ENCODE measurements around the gene GPATCH1.
"Not testable (repeated sequence)": the region's sequence is repeated elsewhere in the genome, so short reads cannot be mapped to it uniquely, and the experiment has no call there.

Gene GPATCH1, protein sequence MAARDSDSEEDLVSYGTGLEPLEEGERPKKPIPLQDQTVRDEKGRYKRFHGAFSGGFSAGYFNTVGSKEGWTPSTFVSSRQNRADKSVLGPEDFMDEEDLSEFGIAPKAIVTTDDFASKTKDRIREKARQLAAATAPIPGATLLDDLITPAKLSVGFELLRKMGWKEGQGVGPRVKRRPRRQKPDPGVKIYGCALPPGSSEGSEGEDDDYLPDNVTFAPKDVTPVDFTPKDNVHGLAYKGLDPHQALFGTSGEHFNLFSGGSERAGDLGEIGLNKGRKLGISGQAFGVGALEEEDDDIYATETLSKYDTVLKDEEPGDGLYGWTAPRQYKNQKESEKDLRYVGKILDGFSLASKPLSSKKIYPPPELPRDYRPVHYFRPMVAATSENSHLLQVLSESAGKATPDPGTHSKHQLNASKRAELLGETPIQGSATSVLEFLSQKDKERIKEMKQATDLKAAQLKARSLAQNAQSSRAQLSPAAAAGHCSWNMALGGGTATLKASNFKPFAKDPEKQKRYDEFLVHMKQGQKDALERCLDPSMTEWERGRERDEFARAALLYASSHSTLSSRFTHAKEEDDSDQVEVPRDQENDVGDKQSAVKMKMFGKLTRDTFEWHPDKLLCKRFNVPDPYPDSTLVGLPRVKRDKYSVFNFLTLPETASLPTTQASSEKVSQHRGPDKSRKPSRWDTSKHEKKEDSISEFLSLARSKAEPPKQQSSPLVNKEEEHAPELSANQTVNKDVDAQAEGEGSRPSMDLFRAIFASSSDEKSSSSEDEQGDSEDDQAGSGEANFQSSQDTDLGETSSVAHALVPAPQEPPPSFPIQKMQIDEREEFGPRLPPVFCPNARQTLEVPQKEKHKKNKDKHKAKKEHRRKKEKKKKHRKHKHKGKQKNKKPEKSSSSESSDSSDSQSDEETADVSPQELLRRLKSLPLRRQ

DNA sequence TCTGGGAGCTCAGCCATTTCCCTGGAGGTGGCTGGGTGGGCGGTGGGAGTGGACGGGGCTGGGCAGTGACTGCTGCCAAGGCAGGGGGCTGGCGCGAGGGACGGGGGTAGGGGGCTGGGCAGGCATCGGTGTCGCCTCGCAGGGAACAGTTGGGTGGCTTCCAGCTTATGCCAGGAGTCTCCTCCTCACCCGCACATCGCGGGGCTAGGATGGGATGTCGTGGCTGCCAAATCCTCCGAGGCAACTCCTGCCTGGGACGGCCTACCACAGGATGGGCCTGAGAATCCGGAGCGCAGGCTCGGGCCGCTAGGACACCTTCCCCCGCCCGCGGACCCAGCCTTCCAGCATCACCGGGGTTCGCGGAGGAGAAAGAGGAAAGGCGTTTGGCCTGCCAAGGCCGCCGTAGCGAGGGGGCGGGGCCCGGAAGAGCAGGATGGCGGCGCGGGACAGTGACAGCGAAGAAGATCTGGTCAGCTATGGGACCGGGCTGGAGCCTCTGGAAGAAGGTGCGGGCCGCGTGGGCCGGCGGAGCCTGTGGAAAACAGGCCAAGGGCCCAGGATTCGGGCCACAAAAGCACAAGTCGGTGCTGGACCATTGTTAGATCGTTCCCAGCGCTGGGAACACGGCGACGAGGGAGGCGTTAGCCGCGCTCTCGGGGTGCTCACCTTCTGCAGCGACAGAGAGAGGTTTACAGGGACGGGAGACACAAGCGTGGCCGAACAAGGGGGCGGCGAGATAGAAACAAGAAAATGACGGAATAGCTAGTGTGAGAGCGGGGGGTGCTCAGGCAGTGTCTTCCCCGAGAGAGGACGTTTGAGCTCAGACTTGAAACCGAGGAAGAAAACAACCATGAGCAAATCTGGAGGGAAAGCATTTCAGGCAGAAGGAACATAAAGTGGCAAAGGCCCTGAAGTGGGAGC is at the start of gene GPATCH1:
Gene GPATCH1 (plus strand): TSS at position 421 of the 921 bp plus-strand sequence. CDS start 13 bp downstream, at position 434.
- DNase-seq (ENCODE audit: low read depth in 2 of 2) = peak; percentile 60 to 62

DNA sequence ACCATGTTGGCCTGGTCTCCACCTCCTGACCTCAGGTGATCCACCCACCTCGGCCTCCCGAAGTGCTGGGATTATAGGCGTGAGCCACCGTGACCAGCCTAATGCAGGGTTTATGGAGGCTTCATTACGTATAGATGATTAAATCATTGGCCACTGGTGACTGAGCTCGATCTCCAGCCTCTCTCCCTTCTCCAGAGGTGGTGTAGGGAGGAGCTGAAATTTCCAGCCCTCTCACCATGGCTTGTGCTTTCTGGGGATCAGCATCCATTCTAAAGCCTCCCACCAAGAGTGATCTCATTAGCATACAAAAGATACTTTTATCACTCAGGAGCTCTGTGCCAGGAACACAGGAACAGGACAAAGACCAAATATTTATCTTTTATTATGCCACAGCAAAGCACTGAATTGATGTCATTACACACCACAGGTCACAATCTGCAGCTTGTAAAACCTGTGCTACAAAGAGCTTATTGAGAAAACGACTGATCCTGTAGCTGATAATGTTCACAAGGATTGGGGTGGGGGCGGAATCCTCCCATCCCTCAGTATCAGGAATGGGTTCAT is 48.7 kb upstream of the GPATCH1 start:
- no peak for DNase-seq (ENCODE audit: low read depth in 2 of 2)

DNA sequence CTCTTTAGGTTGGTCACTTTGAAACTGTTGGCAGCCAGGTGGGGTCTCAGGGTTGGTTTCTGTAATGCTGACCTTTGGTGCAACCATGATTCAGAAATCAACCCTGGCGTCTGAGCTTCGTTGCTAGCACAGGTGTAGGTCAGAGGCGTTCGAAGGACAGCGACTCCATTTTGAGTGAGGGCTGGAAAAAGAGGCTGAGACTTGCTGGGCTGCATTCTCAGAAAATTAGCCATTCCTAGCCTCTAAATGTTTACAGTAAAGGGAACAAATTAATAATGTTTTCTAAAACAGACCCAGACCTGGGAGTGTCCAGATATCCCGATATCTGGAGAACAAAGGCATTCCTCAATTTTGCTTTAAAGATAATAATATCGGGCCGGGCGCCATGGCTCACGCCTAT is 45.5 kb upstream of the GPATCH1 start:
- no peak for DNase-seq (ENCODE audit: low read depth in 2 of 2)

DNA sequence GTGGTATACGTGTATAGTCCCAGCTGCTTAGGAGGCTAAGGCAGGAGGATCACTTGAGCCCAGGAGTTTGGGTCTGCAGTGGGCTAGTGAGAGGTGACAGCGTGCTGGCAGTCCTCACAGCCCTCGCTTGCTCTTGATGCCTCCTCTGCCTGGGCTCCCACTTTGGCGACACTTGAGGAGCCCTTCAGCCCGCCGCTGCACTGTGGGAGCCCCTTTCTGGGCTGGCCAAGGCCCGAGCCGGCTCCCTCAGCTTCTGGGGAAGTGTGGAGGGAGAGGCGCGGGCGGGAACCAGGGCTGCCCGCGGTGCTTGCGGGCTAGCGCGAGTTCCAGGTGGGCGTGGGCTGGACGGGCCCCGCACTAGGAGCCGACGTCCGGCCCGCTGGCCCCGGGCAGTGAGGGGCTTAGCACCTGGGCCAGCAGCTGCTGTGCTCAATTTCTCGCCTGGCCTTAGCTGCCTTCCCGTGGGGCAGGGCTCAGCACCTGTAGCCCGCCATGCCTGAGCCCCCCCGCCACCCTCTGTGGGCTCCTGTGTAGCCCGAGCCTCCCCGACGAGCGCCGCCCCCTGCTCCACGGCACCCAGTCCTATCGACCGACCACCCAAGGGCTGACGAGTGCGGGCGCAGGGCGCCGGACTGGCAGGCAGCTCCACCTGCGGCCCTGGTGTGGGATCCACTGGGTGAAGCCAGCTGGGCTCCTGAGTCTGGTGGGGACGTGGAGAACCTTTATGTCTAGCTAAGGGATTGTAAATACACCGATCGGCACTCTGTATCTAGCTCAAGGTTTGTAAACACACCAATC is 44.4 kb upstream of the GPATCH1 start:
- DNase-seq (ENCODE audit: low read depth in 2 of 2) = not testable (repeated sequence)

DNA sequence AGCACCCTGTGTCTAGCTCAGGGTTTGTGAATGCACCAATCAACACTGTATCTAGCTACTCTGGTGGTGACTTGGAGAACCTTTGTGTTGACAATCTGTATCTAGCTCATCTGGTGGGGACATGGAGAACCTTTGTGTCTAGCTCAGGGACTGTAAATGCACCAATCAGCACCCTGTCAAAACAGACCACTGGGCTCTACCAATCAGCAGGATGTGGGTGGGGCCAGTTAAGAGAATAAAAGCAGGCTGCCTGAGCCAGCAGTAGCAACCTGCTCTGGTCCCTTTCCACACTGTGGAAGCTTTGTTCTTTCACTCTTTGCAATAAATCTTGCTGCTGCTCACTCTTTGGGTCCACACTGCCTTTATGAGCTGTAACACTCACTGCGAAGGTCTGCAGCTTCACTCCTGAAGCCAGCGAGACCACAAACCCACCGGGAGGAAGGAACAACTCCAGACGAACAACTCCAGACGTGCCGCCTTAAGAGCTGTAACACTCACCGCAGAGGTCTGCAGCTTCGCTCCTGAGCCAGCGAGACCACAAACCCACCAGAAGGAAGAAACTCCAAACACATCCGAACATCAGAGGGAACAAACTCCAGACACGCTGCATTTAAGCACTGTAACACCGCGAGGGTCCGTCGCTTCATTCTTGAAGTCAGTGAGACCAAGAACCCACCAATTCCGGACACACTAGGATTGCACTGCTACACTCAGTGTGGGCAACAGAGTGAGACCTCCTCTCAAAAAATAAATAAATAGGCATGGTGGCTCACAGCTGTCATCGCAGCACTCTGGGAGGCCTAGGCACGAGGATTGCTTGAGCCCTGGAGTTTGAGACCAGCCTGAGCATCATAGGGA is 43.6 kb upstream of the GPATCH1 start:
- not testable (repeated sequence) for DNase-seq (ENCODE audit: low read depth in 2 of 2)

DNA sequence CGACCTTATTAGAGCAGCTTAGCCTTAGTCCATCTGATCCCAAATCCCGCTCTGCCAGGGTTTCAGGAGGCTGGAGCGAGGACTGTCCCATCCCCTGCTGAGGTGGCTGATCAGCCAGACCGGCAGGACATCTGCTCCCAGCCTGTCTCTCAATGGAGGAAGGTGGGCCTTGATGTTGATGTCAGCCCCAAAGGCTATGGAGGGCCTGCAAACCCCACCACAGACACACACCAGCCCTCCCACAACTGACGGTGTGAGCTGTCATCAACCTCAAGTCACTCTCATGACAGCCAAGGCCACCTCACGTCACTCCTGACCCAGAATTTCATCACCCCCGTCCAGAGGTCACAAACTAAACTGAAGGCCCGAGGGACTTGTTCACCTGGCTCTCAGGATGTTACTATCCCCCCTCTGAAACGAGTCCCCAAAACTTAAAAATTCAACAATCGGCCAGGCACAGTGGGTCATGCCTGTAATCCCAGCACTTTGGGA is 41.8 kb upstream of the GPATCH1 start:
- no peak for DNase-seq (ENCODE audit: low read depth in 2 of 2)

DNA sequence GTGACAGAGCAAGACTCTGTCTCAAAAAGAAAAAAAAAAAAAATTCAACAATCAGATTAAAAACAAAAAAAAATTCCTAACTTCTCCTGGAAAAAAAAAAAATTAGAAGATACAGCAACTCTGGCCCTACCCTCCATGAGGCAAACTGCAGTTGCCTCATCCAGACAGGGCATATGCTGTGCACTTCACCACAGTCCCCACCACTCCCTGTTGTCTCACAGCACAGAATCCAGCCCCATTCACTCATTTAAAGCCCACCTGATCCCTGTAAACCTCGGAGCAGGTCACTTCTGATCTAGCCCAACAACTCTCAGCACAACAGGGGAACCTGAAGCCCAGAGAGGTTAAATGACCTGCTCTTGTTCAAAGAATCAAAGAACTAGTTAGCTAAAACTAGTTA is 41.2 kb upstream of the GPATCH1 start:
- DNase-seq (ENCODE audit: low read depth in 2 of 2) = no peak

DNA sequence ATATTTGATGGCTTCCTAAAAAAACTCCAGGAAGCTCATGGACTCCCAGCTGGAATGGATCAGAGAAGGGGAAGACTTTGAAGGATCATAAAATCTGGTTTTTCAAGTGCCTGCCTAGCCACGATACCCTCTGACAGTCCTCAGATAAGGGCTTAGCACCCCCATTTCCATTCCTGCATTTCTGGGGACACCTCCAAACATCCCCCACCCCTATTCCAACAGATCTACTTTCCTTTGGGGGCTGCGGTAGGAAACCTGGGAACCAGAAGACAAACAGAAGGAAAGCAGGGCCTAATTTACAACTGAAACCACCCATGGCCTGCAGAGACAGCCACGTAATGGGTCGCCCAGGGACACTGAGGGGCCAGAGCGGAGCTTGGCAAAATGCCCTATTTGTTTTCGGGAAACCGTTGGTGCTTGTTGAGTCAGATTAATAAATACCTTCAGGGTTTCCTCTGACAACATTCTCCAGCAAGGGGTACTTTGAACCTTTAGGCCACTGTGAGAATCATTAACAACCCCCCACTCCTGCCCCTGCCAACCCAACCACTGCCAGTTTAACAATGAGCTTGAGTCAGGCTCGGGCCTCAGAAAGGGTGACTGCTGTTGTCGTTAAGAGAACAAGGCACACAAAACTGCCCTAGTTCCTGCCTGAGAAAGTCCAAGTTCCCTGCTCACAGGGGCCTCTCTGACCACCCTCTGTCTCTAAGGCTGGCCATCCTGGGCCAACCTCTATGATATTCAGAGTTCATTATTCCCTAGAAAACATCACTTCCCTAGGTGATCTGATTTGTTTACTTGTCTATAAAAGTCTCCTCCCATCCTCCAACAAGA is 39.8 kb upstream of the GPATCH1 start:
- DNase-seq (ENCODE audit: low read depth in 2 of 2) = peak in 1 of 2 experiments; percentile 6

DNA sequence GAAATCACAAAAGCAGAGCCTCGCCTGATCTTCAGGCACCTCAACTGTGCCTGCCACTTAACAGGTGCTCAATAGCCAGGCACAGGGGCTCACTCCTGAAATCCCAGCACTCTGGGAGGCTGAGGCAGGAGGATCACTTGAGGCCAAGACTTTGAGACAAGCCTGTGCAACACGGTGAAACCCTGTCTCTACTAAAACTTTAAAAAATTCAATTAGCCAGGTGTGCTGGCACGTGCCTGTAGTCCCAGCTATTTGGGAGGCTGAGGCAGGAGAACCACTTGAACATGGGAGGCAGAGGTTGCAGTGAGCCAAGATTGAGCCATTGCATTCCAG is 39.2 kb upstream of the GPATCH1 start:
- DNase-seq (ENCODE audit: low read depth in 2 of 2) = not testable (repeated sequence)

DNA sequence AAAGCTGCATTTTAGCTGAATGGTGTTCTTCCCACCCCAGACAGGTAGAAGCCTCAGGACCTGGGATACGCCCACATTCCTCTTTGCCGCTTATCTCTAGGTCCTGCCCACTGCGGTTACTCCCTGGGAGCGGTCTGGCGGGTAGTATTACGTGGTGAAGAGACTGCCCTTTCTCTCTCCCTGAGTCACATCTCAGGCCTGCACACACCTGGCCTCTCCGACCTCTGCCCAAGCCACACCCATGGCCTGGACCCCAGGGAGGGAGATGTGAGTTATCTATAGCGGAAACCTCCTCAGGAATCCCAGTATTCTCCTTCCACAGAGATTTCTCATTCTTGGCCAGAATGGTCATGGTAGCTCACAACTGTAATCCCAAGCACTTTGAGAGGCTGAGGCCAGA is 33.6 kb upstream of the GPATCH1 start:
- no peak for DNase-seq (ENCODE audit: low read depth in 2 of 2)

DNA sequence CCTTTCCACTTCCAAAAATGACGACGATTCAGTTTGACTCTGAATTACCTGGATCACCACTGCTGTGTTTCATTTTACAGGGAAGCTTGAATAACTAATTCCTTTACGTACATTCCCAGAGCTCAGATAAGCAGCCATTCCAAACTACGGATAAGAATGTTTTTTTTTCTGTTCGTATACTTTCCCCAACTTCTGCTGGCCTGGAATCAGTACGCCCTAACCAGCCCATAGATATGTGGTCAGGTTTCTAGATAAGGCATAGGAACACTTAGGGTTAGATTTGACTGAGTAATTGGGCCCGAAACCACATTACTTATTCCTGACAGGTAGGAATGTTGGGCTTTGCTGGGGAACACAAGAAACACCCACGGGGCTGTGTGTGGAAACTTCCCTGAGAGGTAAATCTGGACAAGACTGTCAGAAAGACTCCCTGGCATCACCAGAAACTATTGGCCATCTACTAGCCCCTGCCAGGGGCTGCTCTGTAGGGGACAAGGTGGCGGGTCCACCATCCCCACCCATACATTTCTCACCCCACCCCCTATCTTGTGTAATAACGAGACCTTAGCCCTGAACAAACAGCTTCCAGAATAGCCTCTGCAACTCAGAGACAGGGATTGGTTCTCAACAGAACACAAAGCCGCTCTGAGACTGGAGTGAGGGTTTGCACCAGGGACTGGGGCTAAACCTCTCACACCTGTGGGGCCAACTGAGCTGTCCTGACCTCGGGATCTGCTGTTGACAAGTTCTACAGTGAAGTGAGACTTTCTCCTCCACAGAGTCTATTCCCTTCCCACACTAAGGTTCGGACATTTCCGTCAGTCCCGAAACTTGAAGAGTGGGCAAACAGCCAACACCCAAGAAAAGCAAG is 31.9 kb upstream of the GPATCH1 start:
- no peak for DNase-seq (ENCODE audit: low read depth in 2 of 2)

DNA sequence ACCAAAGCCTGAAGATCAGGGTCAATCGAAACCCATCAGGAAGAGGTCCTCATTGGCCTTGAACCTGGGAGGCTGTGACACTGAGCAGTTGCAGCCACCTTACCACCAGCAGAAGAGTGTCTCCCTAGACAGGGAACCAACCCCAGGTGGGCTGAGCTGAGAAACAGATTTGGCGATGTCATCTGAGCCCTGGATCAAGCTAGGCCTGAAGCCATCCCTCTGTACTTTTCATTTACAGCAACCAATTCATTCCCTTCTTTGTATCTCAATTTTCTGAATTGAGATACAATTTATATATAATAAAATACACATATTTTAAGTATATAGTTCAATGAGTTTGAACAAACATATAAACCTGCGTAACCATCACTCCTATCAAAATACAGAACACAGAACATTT is 30.9 kb upstream of the GPATCH1 start:
- DNase-seq (ENCODE audit: low read depth in 2 of 2) = no peak

DNA sequence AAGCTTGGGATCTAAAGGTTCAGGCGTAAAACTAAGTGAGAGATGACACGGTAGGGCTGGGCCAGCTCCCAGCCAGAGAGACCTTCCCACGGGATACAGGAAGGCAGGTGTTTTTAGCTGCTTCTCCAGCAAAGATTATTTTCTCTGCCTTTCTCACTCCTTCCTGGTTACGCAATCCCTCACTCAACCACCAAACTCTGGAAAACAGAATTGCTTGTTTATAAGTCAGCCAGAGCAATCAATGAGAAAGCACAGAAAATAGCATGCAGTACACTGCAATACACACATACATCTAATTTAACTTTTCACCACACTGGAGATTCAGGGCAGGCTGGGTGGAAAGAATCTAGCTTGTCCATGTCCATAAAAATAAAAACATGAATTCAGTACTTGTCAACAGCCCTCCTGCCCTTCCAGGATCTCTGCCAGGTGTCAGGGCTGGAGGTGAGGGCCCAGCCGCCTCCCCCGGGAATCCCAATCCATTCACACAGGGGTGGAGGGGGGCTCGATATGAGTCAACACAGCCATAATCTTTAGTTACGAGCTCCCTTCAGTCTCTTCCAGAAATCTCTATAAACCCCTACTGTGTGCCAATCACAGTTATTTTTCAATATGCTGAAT is 28.5 kb upstream of the GPATCH1 start:
- peak in 1 of 2 experiments; percentile 8 for DNase-seq (ENCODE audit: low read depth in 2 of 2)

DNA sequence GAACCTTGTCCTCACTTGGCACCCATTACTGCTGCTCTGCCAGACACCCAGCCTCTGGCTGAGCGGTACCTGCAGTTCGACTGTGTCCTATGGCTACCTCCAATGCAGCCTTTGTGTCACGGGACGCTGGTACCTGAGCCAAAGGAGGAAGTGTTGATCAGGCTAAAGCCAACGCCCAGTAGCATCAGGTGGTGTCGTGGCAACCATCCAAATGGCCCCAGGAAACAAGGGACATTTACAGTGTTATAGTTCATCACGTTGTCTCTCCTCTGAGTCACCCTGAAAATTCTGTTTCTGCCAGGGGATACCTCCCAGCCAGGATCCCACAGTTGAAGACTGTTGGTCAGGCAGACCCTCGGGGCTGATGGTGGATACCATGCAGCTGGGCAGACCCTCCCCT is 26.4 kb upstream of the GPATCH1 start:
- no peak for DNase-seq (ENCODE audit: low read depth in 2 of 2)

DNA sequence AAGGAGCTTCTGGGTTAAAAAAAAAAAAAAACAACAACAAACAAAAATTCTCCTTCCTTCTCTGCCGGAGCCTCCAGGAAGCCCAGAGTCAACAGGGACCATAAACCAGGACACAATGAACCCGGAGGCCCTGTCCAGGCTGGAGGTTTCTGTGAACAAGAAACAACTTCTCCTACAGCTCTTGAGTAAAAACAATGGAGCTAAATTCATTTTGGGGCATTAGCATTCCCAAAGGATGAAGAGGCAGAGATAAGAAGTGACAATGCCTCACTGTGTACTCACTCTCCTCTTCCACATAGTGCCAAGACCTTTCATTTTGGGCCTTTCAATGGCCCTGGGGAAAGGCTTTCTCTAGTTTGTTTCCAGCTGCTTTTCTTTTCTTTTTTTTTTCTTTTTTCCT is 25.3 kb upstream of the GPATCH1 start:
- DNase-seq (ENCODE audit: low read depth in 2 of 2) = no peak

DNA sequence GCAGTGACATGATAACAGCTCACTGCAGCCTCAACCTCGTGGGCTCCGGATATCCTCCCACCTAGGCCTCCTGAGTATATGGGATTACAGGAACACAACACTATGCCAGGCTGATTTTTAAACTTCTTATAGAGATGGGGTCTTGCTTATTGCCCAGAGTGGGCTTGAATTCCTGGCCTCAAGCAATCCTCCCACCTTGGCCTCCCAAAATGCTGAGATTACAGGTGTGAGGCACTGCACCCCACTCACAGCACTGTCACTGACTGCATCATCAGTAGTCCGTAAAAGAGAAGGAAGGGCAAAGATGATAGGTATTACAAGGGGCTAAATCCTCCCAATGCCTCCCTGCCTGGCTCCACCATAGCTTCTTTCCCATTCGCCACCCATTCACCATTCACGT is 20.4 kb upstream of the GPATCH1 start:
- no peak for DNase-seq (ENCODE audit: low read depth in 2 of 2)

DNA sequence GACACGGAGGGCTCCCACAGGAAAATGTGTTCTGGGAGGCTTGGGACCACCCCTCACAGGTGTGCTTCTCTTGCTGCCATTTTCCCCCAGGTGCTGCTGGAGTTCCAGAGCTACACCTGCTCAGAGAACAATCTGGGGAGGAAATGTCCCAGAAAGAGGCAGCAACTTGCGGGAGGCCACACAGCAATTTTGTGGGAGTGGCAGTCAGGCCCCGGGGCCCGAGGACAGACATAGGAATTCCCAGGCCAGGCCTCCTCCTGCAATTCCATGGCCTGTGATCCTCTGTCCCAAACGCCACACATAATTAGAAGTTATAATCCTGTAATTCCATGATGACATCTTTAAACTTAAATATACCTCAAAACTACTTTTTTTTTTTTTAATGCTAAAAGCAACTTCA is 18.1 kb upstream of the GPATCH1 start:
- no peak for DNase-seq (ENCODE audit: low read depth in 2 of 2)
